Activated naive CD4-positive, alpha-beta T cell treated with anti-CD3 and anti-CD28 coated beads, Interleukin-2, amount 50 U/mL, for 72 hours (primary cell): ENCODE data around the gene TRMT61B. TPM values are rescaled to one million over a fixed set of nuclear protein-coding genes. Genes with fewer than 3 reads are reported as not detected.

ENCODE experiments used
- ATAC-seq, 2 donors: fragments of 150-1000 bp; cut with Tn5 transposase; 2 replicates each; pipeline ENCODE4 v1.10.0; 2021; ENCODE audit warnings: mild to moderate bottlenecking in 2 of 2, moderate library complexity in 2 of 2
- DNase-seq, 2 donors: peaks; one replicate each; pipeline ENCODE4 v3.0.0; 2021 to 2022; ENCODE audit warnings: low spot score in 2 of 2
- H3K27ac Mint-ChIP-seq, 2 donors: one replicate each; pipeline ENCODE4 v1.8.0; 2022; ENCODE audit warnings: mild to moderate bottlenecking in 2 of 2, mixed read lengths in 2 of 2
- H3K36me3 Mint-ChIP-seq, 2 donors: one replicate each; pipeline ENCODE4 v1.8.0; 2022; ENCODE audit warnings: mixed read lengths in 2 of 2
- H3K9me3 Mint-ChIP-seq, 2 donors: one replicate each; pipeline ENCODE4 v1.8.0; 2022; ENCODE audit warnings: mixed read lengths in 2 of 2
- total RNA-seq, 2 donors: library from RNA; stranded (reverse); gene quantifications; one replicate each; pipeline ENCODE4 v1.2.3, GENCODE V29; 2022

TRMT61B gene
- total RNA-seq, 2 donors from 2014 or later, result 12.2 to 18.9 TPM

GRCh38 chr2:28894470-28895188 is 24.5 kb upstream of the TRMT61B start, which contains the start of gene WDR43:
Gene WDR43 (plus strand): TSS chr2:28894667. CDS start chr2:28894699, 32 bp downstream.
- no peaks in the 10 kb centered on the region for H3K9me3 Mint-ChIP-seq
- peak; percentile 98 for DNase-seq
- peak within 1 kb of the TSS; percentile 95 to 98 for H3K27ac Mint-ChIP-seq
- peak; percentile 95 to 99 for ATAC-seq
- peaks cover 12 to 15% of the 10 kb centered on the region in 2 donors for H3K36me3 Mint-ChIP-seq

- ATAC-seq (no peak), DNase-seq (no peak)
- Mint-ChIP-seq H3K36me3 (peaks cover 12 to 15% of the 10 kb centered on the region in 2 donors), H3K27ac (no peak overlapping the region), H3K9me3 (no peaks in the 10 kb centered on the region)
Observed at GRCh38 chr2:28893488-28893887, 23.4 kb upstream of the TRMT61B start.

- H3K36me3 Mint-ChIP-seq, result no peaks in the 10 kb centered on the region
- no peak for ATAC-seq
- DNase-seq, result no peak
- no peak overlapping the region for H3K27ac Mint-ChIP-seq
- no peaks in the 10 kb centered on the region for H3K9me3 Mint-ChIP-seq
Observed at GRCh38 chr2:28880193-28880592, 10.1 kb upstream of the TRMT61B start.

DNA sequence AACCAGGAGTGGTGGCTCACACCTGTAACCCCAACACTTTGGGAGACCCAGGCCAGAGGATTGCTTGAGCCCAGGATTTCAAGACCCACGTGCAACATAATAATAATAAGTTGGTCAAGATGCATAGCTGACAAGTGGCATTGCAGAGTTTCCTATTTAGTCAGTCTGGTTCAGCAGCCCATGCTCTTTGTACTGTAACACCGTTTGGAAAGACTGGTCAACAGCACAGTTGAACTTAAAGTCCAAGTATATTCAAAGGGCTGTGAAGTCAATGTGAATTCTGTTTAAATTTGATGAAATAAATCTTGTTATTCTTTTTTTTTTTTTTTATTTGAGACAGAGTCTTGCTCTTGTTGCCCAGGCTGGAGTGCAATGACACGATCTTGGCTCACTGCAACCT is 1.5 kb upstream of the TRMT61B start:
- Mint-ChIP-seq H3K27ac (no peak overlapping the region), H3K36me3 (peaks cover 18% of the 10 kb centered on the region in 2 donors), H3K9me3 (no peaks in the 10 kb centered on the region)
- ATAC-seq (no peak), DNase-seq (no peak)

DNA sequence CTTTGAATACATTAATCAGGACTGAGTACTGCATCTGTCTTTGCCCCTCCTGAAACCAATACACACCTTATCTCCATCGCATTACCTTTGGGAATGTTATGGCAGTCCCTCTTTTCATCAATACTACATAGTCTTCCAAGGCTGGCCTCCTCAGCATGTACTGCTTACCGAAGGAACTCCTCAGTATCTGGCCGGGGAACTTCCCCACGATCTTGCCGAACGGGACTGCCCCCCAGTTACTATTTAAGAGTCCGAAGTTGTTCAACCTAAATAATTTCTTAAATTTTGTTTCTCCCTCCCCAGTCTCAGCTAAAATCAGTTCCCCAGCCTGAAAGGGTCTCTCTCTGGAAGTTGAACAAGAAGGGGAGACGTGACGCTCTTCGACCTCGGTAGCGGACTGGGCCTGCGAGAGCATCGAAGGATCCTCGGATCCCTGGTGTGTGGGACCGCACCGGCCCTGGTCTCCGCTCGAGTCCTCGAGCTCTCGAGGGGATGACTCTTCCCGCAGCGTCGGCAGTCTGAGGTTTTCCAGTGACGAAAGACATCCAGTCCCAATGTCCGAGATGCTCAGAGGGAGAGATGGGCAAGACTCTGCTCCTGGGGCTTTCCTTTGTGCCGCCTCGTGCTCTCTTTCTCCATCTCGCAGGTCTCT is 489 bp downstream of the TRMT61B start:
- Mint-ChIP-seq H3K9me3 (no peaks in the 10 kb centered on the region), H3K27ac (peak overlapping the region; percentile 98 to 99), H3K36me3 (peaks cover 18% of the 10 kb centered on the region in 2 donors)
- no peak for DNase-seq
- peak; percentile 1 to 57 for ATAC-seq

- ATAC-seq (no peak), DNase-seq (no peak)
- peak overlapping the region; percentile 62 to 68 for H3K27ac Mint-ChIP-seq
- H3K9me3 Mint-ChIP-seq, result no peaks in the 10 kb centered on the region
- peaks cover 18% of the 10 kb centered on the region in 2 donors for H3K36me3 Mint-ChIP-seq
Observed at GRCh38 chr2:28868611-28869010, 1.5 kb downstream of the TRMT61B start.

GRCh38 chr2:28855977-28856376 is 14.1 kb downstream of the TRMT61B start:
- ATAC-seq (no peak), DNase-seq (no peak)
- Mint-ChIP-seq H3K27ac (no peak overlapping the region), H3K36me3 (peaks cover 9 to 12% of the 10 kb centered on the region in 2 donors), H3K9me3 (no peaks in the 10 kb centered on the region)

DNA sequence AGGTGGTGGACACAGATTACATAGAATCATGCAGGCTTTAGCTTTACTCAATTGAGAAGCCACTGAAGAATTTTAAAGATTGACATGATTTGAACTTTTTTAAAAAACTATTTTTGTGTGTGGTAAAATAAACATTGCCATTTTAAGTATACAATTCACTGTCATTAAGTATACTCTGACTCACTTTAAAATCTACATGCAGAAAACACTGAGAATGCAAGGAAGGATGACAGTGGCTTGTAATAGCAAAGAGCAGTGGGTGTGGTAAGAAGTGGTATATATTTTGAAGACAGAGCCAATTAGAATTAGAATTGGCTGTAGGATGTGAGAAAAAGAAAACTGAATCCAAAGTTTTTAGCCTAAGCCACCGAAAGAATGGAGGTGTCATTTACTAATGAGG is 14.9 kb downstream of the TRMT61B start:
- no peak for DNase-seq

DNA sequence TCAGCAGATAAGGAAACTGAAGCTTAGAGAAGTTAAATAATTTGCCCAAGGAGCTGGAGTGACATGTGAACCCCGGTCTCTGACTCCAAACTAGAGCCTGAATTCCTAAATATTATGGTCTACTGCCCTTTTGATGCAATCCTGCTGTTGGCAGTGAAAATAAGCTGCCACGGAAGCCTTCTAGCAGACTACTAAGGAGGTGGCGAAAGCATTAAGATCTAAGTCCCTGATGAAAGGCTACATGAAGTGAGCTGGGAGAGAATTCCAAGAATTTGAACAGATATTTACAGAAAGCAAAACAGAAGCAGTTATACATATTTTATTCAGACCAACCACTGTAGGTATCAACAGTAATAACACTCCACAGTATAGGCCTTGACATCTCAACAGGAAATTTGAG is 28.1 kb downstream of the TRMT61B start:
- H3K27ac Mint-ChIP-seq, result no peak overlapping the region
- H3K9me3 Mint-ChIP-seq, result no peaks in the 10 kb centered on the region
- no peaks in the 10 kb centered on the region for H3K36me3 Mint-ChIP-seq
- ATAC-seq (no peak), DNase-seq (no peak)

More for the DNA sequence above, 14.9 kb downstream of the TRMT61B start:
- Mint-ChIP-seq H3K27ac (peak overlapping the region in 1 of 2 donors; percentile 22), H3K9me3 (no peaks in the 10 kb centered on the region), H3K36me3 (peaks cover 2 to 5% of the 10 kb centered on the region in 2 donors)
- ATAC-seq, result no peak

GRCh38 chr2:28838971-28839370 is 31.1 kb downstream of the TRMT61B start:
- no peak for ATAC-seq
- H3K9me3 Mint-ChIP-seq, result no peaks in the 10 kb centered on the region
- H3K27ac Mint-ChIP-seq, result no peak overlapping the region
- no peaks in the 10 kb centered on the region for H3K36me3 Mint-ChIP-seq
- DNase-seq, result no peak

GRCh38 chr2:28835781-28836180 is 34.3 kb downstream of the TRMT61B start:
- Mint-ChIP-seq H3K36me3 (no peaks in the 10 kb centered on the region), H3K27ac (no peak overlapping the region), H3K9me3 (no peaks in the 10 kb centered on the region)
- no peak for DNase-seq
- ATAC-seq, result no peak

DNA sequence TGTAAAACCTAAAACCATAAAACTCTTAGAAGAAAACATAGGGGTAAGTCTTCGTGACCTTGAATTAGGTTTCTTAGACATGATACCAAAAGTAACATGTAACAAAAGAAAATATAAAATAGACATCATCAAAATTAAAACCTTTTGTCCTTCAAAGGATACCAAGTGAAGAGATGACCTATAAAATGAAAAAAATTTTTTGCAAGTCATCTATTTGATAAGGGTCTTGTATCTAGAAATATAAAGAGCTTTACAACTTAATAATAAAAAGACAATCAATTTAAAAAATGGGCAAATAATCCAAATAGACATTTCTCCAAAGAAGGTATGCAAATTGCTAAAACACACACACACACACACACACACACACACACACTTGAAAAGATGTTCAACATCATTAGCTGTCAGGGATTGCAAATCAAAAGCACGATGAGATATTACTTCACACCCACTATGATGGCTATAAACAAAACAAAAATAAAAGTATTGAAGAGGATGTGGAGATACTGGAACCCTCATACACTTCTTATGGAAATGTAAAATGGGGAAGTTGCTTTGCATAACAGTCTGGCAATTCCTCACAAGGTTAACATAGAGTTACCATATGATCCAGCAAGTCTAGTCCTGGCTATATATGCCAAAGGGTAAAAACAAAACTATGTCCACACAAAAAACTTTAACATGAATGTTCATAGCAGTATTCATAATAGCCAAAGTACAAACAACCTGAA is 36.2 kb downstream of the TRMT61B start:
- H3K27ac Mint-ChIP-seq, result no peak overlapping the region
- ATAC-seq, result no peak

DNA sequence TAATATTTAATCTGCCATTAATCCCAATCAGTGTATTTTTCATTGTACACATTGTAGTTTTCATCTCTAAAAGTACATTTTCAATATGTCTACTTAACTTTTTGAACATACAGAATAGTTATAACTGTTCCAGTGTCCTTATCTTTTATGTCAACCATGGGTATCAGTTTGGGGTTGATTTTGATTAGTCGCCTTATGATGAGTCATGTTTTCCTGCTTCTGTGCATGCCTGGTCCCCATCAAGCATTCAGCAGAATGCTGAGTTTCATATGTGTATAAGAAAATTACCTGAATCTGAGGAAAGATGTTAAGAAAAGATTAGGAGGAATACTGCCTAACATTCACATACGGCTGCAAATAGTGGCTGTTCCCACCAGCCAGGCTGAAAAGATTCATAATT is 41.7 kb downstream of the TRMT61B start:
- Mint-ChIP-seq H3K36me3 (no peaks in the 10 kb centered on the region), H3K9me3 (no peaks in the 10 kb centered on the region), H3K27ac (peak overlapping the region in 1 of 2 donors; percentile 60)
- ATAC-seq, result no peak
- DNase-seq, result no peak

More for the DNA sequence above, 36.2 kb downstream of the TRMT61B start:
- H3K9me3 Mint-ChIP-seq, result no peaks in the 10 kb centered on the region
- no peak for DNase-seq
- H3K36me3 Mint-ChIP-seq, result no peaks in the 10 kb centered on the region

- Mint-ChIP-seq H3K36me3 (no peaks in the 10 kb centered on the region), H3K9me3 (no peaks in the 10 kb centered on the region), H3K27ac (no peak overlapping the region)
- DNase-seq (no peak), ATAC-seq (no peak)
Observed at GRCh38 chr2:28824870-28825269, 45.2 kb downstream of the TRMT61B start.

DNA sequence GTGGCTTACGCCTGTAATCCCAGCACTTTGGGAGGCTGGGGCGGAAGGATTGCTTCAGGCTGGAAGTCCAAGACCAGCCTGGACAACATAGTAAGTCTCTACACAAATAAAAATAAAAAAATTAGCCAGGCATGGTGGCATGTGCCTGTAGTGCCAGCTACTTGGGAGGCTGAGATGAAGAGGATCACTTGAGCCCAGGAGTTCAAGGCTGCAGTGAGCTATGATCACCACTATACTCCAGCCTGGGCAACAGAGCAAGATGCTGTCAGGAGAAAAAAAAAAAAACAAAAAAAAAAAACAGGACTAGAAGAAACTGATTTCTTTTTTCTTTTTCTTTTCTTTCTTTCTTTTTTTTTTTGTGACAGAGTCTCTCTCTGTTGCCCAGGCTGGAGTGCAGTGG is 45.9 kb downstream of the TRMT61B start:
- no peak overlapping the region for H3K27ac Mint-ChIP-seq
- ATAC-seq, result no peak
- no peaks in the 10 kb centered on the region for H3K9me3 Mint-ChIP-seq
- DNase-seq, result no peak
- H3K36me3 Mint-ChIP-seq, result no peaks in the 10 kb centered on the region

- ATAC-seq (no peak), DNase-seq (no peak)
- Mint-ChIP-seq H3K36me3 (no peaks in the 10 kb centered on the region), H3K27ac (no peak overlapping the region), H3K9me3 (no peaks in the 10 kb centered on the region)
Observed at GRCh38 chr2:28822036-28822435, 48.1 kb downstream of the TRMT61B start.

- no peaks in the 10 kb centered on the region for H3K36me3 Mint-ChIP-seq
- peak; percentile 74 to 78 for ATAC-seq
- DNase-seq, result peak in 1 of 2 donors; percentile 70
- no peak overlapping the region for H3K27ac Mint-ChIP-seq
- no peaks in the 10 kb centered on the region for H3K9me3 Mint-ChIP-seq
Observed at GRCh38 chr2:28821295-28821958, 48.7 kb downstream of the TRMT61B start.
